Measurements from ENCODE around the gene EIF4A2.

Gene EIF4A2

DNA sequence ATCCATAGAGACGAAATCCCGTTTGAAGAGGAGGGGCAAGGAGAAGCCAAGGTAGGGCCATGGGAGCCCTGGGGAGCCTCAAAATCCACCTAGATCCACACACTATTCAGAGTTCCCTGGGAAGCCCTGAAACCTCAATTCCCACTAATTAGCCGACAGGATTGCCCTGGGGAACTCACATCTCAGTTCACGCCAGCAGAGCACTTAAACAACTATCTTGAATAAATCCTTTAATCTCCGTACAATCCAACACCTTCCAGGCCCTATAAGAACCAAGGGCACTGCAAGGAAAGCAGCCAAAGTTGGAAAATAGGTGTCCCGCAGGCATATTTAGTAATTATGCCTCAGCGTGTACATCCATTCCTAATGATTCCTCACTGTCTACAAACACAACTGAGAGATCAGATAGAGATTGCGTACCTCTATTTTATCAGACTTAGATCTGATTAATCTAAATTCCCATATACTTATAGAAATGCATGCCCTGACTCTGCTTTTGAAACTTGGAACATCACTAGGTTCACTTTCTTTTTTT, 25.6 kb upstream of the EIF4A2 start:
- Histone ChIP-seq H3K4me1 (ENCODE audit: control insufficient read depth, low read length) (no peaks in the 10 kb centered on the region), H4K20me1 (ENCODE audit: control insufficient read depth, insufficient read depth, low read depth, low read length) (no peaks in the 10 kb centered on the region), H3K79me2 (ENCODE audit: control insufficient read depth, low read length) (no peaks in the 10 kb centered on the region), H3K36me3 (ENCODE audit: control insufficient read depth, low read length) (no peaks in the 10 kb centered on the region), H3K27ac (ENCODE audit: low read depth, low read length) (no peak overlapping the region), H3K9me2 (replicated peaks; ENCODE audit: control insufficient read depth, low read length) (no peaks in the 10 kb centered on the region), H3F3A (ENCODE audit: control insufficient read depth, insufficient read depth) (no peaks in the 10 kb centered on the region), H3K9me3 (ENCODE audit: control insufficient read depth, insufficient read depth, low read length) (no peaks in the 10 kb centered on the region), H3K27me3 (ENCODE audit: control insufficient read depth, low read length) (no peaks in the 10 kb centered on the region), H3K4me3 (ENCODE audit: low read length) (no peak overlapping the region), H3K4me2 (ENCODE audit: low read length) (no peak overlapping the region)
- TF ChIP-seq, protein P1, sequence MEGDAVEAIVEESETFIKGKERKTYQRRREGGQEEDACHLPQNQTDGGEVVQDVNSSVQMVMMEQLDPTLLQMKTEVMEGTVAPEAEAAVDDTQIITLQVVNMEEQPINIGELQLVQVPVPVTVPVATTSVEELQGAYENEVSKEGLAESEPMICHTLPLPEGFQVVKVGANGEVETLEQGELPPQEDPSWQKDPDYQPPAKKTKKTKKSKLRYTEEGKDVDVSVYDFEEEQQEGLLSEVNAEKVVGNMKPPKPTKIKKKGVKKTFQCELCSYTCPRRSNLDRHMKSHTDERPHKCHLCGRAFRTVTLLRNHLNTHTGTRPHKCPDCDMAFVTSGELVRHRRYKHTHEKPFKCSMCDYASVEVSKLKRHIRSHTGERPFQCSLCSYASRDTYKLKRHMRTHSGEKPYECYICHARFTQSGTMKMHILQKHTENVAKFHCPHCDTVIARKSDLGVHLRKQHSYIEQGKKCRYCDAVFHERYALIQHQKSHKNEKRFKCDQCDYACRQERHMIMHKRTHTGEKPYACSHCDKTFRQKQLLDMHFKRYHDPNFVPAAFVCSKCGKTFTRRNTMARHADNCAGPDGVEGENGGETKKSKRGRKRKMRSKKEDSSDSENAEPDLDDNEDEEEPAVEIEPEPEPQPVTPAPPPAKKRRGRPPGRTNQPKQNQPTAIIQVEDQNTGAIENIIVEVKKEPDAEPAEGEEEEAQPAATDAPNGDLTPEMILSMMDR (IDR thresholded peaks at IDR 0.05; ENCODE audit: low read depth, low read length, poor library complexity, severe bottlenecking): no peak
- no peak for TF ChIP-seq EZH2phosphoT487 (IDR thresholded peaks at IDR 0.05; ENCODE audit: borderline replicate concordance, low read length)

DNA sequence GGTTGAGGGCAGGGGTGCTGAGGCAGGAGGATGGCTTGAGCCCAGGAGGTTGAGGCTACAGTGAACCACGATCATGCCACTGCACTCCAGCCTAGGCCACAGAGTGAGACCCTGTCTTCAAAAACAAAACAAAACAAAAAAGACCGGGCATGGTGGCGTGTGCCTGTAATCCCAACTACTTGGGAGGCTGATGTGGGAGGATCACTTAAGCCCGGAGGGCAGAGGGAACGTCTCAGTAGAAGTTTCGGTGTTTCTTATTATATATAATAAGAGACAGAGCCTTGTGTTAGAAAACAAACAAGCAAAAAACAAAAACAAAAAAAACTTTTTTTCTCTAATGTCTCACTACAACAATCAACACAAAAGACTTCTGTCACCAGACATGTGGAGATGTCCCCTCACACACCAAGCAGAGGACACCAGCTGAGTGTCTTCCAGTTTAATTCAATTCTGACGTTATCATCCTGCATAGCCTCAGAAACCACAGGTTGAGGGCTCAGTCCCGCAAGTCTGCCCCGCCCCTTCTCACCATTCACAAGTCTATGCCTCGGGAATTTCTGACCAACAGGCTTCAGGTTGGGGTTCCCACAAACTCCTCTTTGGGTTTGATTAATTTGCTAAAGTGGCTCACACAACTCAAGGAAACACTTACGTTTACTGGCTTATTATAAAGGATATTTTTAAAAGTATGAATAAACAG, 24.0 kb upstream of the EIF4A2 start:
- no peak overlapping the region for H3K4me3 ChIP-seq (ENCODE audit: low read length)
- H3K79me2 ChIP-seq (ENCODE audit: control insufficient read depth, low read length): no peaks in the 10 kb centered on the region
- no peak overlapping the region for H3K4me2 ChIP-seq (ENCODE audit: low read length)
- no peaks in the 10 kb centered on the region for H3K4me1 ChIP-seq (ENCODE audit: control insufficient read depth, low read length)
- no peaks in the 10 kb centered on the region for H3F3A ChIP-seq (ENCODE audit: control insufficient read depth, insufficient read depth)
- no peaks in the 10 kb centered on the region for H4K20me1 ChIP-seq (ENCODE audit: control insufficient read depth, insufficient read depth, low read depth, low read length)
- H3K9me2 ChIP-seq (replicated peaks; ENCODE audit: control insufficient read depth, low read length): no peaks in the 10 kb centered on the region
- no peaks in the 10 kb centered on the region for H3K9me3 ChIP-seq (ENCODE audit: control insufficient read depth, insufficient read depth, low read length)
- H3K27me3 ChIP-seq (ENCODE audit: control insufficient read depth, low read length): no peaks in the 10 kb centered on the region
- TF ChIP-seq, protein P1 (IDR thresholded peaks at IDR 0.05; ENCODE audit: low read depth, low read length, poor library complexity, severe bottlenecking): no peak
- TF ChIP-seq EZH2phosphoT487 (IDR thresholded peaks at IDR 0.05; ENCODE audit: borderline replicate concordance, low read length): no peak
- no peaks in the 10 kb centered on the region for H3K36me3 ChIP-seq (ENCODE audit: control insufficient read depth, low read length)
- H3K27ac ChIP-seq (ENCODE audit: low read depth, low read length): no peak overlapping the region

DNA sequence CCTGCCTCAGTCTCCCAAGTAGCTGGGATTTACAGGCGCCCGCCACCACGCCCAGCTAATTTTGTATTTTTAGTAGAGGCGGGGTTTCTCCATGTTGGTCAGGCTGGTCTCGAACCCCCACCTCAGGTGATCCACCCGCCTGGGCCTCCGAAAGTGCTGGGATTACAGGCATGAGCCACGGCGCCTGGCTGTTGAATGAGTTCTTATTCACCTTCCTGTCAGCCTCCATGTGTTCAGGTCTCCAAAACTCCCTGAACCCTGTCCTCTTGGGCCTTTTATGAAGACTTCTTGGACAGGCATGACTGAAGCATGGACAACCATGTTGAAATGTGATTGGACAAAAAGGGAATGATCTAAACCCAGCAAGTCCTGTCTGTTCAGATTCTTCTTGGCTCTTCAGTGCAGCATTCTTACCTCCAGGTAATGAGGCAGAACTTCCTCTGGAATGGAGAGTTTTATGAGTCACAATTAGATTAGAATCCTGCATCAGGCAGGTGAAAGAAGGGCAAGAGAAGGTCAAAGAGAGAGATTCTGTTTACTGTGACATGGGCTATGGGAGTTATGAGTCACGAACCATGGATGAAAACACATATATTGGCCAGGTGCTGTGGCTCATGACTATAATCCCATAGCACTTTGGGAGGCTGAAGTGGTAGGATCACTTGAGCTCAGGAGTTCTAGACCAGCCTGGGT, 23.1 kb upstream of the EIF4A2 start:
- H3K79me2 ChIP-seq (ENCODE audit: control insufficient read depth, low read length): no peaks in the 10 kb centered on the region
- H3K36me3 ChIP-seq (ENCODE audit: control insufficient read depth, low read length): no peaks in the 10 kb centered on the region
- H3K4me1 ChIP-seq (ENCODE audit: control insufficient read depth, low read length): no peaks in the 10 kb centered on the region
- no peaks in the 10 kb centered on the region for H3F3A ChIP-seq (ENCODE audit: control insufficient read depth, insufficient read depth)
- H3K9me3 ChIP-seq (ENCODE audit: control insufficient read depth, insufficient read depth, low read length): no peaks in the 10 kb centered on the region
- no peak overlapping the region for H3K4me3 ChIP-seq (ENCODE audit: low read length)
- H3K4me2 ChIP-seq (ENCODE audit: low read length): no peak overlapping the region
- H3K27ac ChIP-seq (ENCODE audit: low read depth, low read length): no peak overlapping the region
- no peak for TF ChIP-seq EZH2phosphoT487 (IDR thresholded peaks at IDR 0.05; ENCODE audit: borderline replicate concordance, low read length)
- TF ChIP-seq, protein P1 (IDR thresholded peaks at IDR 0.05; ENCODE audit: low read depth, low read length, poor library complexity, severe bottlenecking): no peak
- H3K9me2 ChIP-seq (replicated peaks; ENCODE audit: control insufficient read depth, low read length): no peaks in the 10 kb centered on the region
- no peaks in the 10 kb centered on the region for H4K20me1 ChIP-seq (ENCODE audit: control insufficient read depth, insufficient read depth, low read depth, low read length)
- H3K27me3 ChIP-seq (ENCODE audit: control insufficient read depth, low read length): no peaks in the 10 kb centered on the region
